SU-DHL-6 (cell line): ENCODE data around the gene ABLIM1.

Source experiments
- H2AFZ ChIP-seq: fragments of 200-600 bp; sonication (generic); 2 replicates; pipeline ENCODE4 v1.6.1; 2014; ENCODE audit warnings: low read depth, mild to moderate bottlenecking, moderate library complexity, mixed read lengths, antibody characterized with exemption, low read length; ENCODE audit not compliant: severe bottlenecking
- H3F3A ChIP-seq: fragments of 200-600 bp; shearing (Covaris generic); 2 replicates; pipeline ENCODE4 v1.6.0; 2016; ENCODE audit warnings: antibody characterized with exemption, mild to moderate bottlenecking; ENCODE audit not compliant: insufficient read depth
- H3K27ac ChIP-seq: fragments of 200-600 bp; sonication (generic); 2 replicates; pipeline ENCODE4 v1.5.1; 2016; ENCODE audit warnings: low read depth, mild to moderate bottlenecking, low read length, moderate library complexity, mixed read lengths
- H3K27me3 ChIP-seq: fragments of 200-600 bp; sonication (generic), shearing (Covaris generic); 2 replicates; pipeline ENCODE4 v1.6.0; 2014; ENCODE audit warnings: mild to moderate bottlenecking, low read length
- H3K36me3 ChIP-seq: fragments of 200-600 bp; sonication (generic); 2 replicates; pipeline ENCODE4 v1.6.1; 2014; ENCODE audit warnings: mild to moderate bottlenecking, low read length, mixed read lengths
- H3K4me2 ChIP-seq: fragments of 300-600, 200-600 bp; shearing (Covaris generic), sonication (generic); 2 replicates; pipeline ENCODE4 v1.6.0; 2014; ENCODE audit warnings: low read length, low read depth, mild to moderate bottlenecking; ENCODE audit not compliant: poor library complexity, severe bottlenecking
- H3K4me3 ChIP-seq: fragments of 200-600 bp; sonication (generic); 2 replicates; pipeline ENCODE4 v1.5.1; 2014; ENCODE audit warnings: antibody characterized with exemption, low read length, mild to moderate bottlenecking, mixed read lengths; ENCODE audit not compliant: insufficient read depth, poor library complexity, severe bottlenecking
- H3K79me2 ChIP-seq: fragments of 200-600 bp; sonication (generic); 2 replicates; pipeline ENCODE4 v1.6.1; 2014; ENCODE audit warnings: mild to moderate bottlenecking, low read length, moderate library complexity; ENCODE audit not compliant: insufficient read depth
- H3K9ac ChIP-seq: fragments of 200-600 bp; sonication (generic); 2 replicates; pipeline ENCODE4 v1.7.0; 2014; ENCODE audit warnings: mild to moderate bottlenecking, low read length
- H3K9me2 ChIP-seq: fragments of 200-600 bp; sonication (generic); replicated peaks from 2 replicates; pipeline ENCODE4 v1.6.1; 2014; ENCODE audit warnings: low read length; ENCODE audit not compliant: insufficient read depth
- H3K9me3 ChIP-seq: fragments of 200-600 bp; sonication (generic); 2 replicates; pipeline ENCODE4 v1.6.1; 2014; ENCODE audit warnings: low read length, mixed read lengths; ENCODE audit not compliant: insufficient read depth
- H4K20me1 ChIP-seq: fragments of 200-600 bp; sonication (generic); 2 replicates; pipeline ENCODE4 v1.6.1; 2014; ENCODE audit warnings: low read depth, mild to moderate bottlenecking, antibody characterized with exemption, low read length, moderate library complexity, mixed read lengths
- CTCF ChIP-seq: fragments of 200-600 bp; sonication (generic); IDR thresholded peaks from one replicate; pipeline ENCODE4 v1.5.1; 2017; ENCODE audit warnings: antibody characterized with exemption, mild to moderate bottlenecking, low read length, moderate library complexity; ENCODE audit not compliant: insufficient read depth, poor library complexity, severe bottlenecking
- EZH2phosphoT487 ChIP-seq: fragments of 200-600 bp; sonication (generic), shearing (Covaris generic); conservative IDR thresholded peaks from 2 replicates; pipeline ENCODE4 v1.6.1; 2018; ENCODE audit warnings: mild to moderate bottlenecking, antibody characterized with exemption, low read length, moderate library complexity, mixed read lengths

ABLIM1 gene

GRCh38 chr10:114561008-114561523, 97.0 kb downstream of the ABLIM1 start:
- H3K27me3 ChIP-seq, result no peaks in the 10 kb centered on the region
- no peaks in the 10 kb centered on the region for H3K79me2 ChIP-seq

GRCh38 chr10:114560144-114560543, 97.9 kb downstream of the ABLIM1 start:
- no peak overlapping the region for H3K27ac ChIP-seq
- no peak overlapping the region for H3K4me3 ChIP-seq
- H3K9ac ChIP-seq, result no peak overlapping the region
- H3K36me3 ChIP-seq, result no peaks in the 10 kb centered on the region
- no peak overlapping the region for H3K4me2 ChIP-seq
- no peaks in the 10 kb centered on the region for H3K9me2 ChIP-seq
- H4K20me1 ChIP-seq, result no peaks in the 10 kb centered on the region
- H3K79me2 ChIP-seq, result no peaks in the 10 kb centered on the region
- H2AFZ ChIP-seq, result no peak overlapping the region
- no peak for TF ChIP-seq CTCF
- no peak for TF ChIP-seq EZH2phosphoT487
- H3K9me3 ChIP-seq, result peaks cover 11% of the 10 kb centered on the region
- H3F3A ChIP-seq, result no peaks in the 10 kb centered on the region
- no peaks in the 10 kb centered on the region for H3K27me3 ChIP-seq

More at GRCh38 chr10:114561008-114561523, 97.0 kb downstream of the ABLIM1 start:
- H2AFZ ChIP-seq, result no peak overlapping the region
- TF ChIP-seq CTCF (no peak), EZH2phosphoT487 (no peak)
- H4K20me1 ChIP-seq, result no peaks in the 10 kb centered on the region
- H3K36me3 ChIP-seq, result no peaks in the 10 kb centered on the region
- H3K9me2 ChIP-seq, result no peaks in the 10 kb centered on the region
- H3K9ac ChIP-seq, result no peak overlapping the region
- H3K4me3 ChIP-seq, result no peak overlapping the region
- H3K27ac ChIP-seq, result no peak overlapping the region
- no peaks in the 10 kb centered on the region for H3F3A ChIP-seq
- no peak overlapping the region for H3K4me2 ChIP-seq
- peaks cover 11% of the 10 kb centered on the region for H3K9me3 ChIP-seq

- peaks cover 11% of the 10 kb centered on the region for H3K9me3 ChIP-seq
- no peaks in the 10 kb centered on the region for H3K27me3 ChIP-seq
- no peak overlapping the region for H2AFZ ChIP-seq
- H3K4me3 ChIP-seq, result no peak overlapping the region
- H3K36me3 ChIP-seq, result no peaks in the 10 kb centered on the region
- no peaks in the 10 kb centered on the region for H3F3A ChIP-seq
- no peak for TF ChIP-seq EZH2phosphoT487
- no peak for TF ChIP-seq CTCF
- H3K27ac ChIP-seq, result no peak overlapping the region
- no peaks in the 10 kb centered on the region for H3K9me2 ChIP-seq
- H3K9ac ChIP-seq, result no peak overlapping the region
- no peaks in the 10 kb centered on the region for H3K79me2 ChIP-seq
- H3K4me2 ChIP-seq, result no peak overlapping the region
- no peaks in the 10 kb centered on the region for H4K20me1 ChIP-seq
Observed at GRCh38 chr10:114559636-114560035, 98.4 kb downstream of the ABLIM1 start.
